Right cardiac atrium (tissue), 5 donors: Measurements from ENCODE around the gene MSI1. TPM values are rescaled to one million over a fixed set of nuclear protein-coding genes. Genes with fewer than 3 reads are reported as not detected.

Experiments
- ATAC-seq, 2 donors: fragments of 200-7000 bp; cut with Tn5 transposase; one replicate each; pipeline versions ENCODE4 v1.8.0 to v1.9.1; 2020; ENCODE audit warnings: moderate library complexity in 2 of 2, mild to moderate bottlenecking in 1 of 2
- DNase-seq, 3 donors: peaks; one replicate each; pipeline ENCODE4 v3.0.0-alpha.2; 2020
- H3K27ac ChIP-seq: one replicate; pipeline ENCODE4 v1.5.1; 2013; ENCODE audit warnings: mild to moderate bottlenecking, low read length, control low read depth, moderate library complexity
- H3K27me3 ChIP-seq: one replicate; pipeline ENCODE4 v1.6.1; 2013; ENCODE audit not compliant: control insufficient read depth, insufficient read depth
- H3K4me1 ChIP-seq: one replicate; pipeline ENCODE4 v1.6.1; 2013; ENCODE audit warnings: low read length; ENCODE audit not compliant: control insufficient read depth, insufficient read depth
- H3K4me3 ChIP-seq: one replicate; pipeline ENCODE4 v1.5.1; 2013; ENCODE audit warnings: low read length, control low read depth
- H3K9me3 ChIP-seq: one replicate; pipeline ENCODE4 v1.6.1; 2013; ENCODE audit warnings: low read length; ENCODE audit not compliant: control insufficient read depth
- WGBS: extraction: QIAGEN DNeasy Blood & Tissue Kit; methylation state at CpG from one replicate; pipeline ENCODE4 v1.1.7; 2013; 5-methylcytosine and 5-hydroxymethylcytosine counted together
- intact Hi-C, 4 donors: fragments of 100-400 bp; cut with DNase I; formaldehyde crosslinking; loops; one replicate each; pipeline versions ENCODE4 v1.11.0 to v1.14.0; 2022 to 2023
- polyA plus RNA-seq: library from polyadenylated mRNA; stranded (reverse); fragments of 200-250 nt; gene quantifications from one replicate; pipeline ENCODE4 v1.2.3, GENCODE V29; 2013
- total RNA-seq, 4 donors: library from RNA; stranded (reverse); fragmentation: NEBNext Ultra II Directional; extraction: Animal tissue kit (Norgen Biotek cat#: 25700); gene quantifications; one replicate each; pipeline ENCODE4 v1.2.1, GENCODE V29; 2021
- donor health status: healthy with polysubstance abuse.
- donor health status: DM: no; HTN: yes; CAD: no.
- donor health status: DM: no; HTN: no; CAD: no.
- donor health status: DM: no; HTN: yes; CAD: no; lungs with severe emphysema.
- donor health status: DM: yes; HTN: yes; CAD: no.

Gene MSI1
- total and polyA plus RNA-seq, 5 donors: 2.1 to 10.7 (median 4.5) TPM

GRCh38 chr12:120314220-120314619 is 54.7 kb downstream of the MSI1 start:
- WGBS: 51% methylated on average over 5 of the region's 5 CpGs
- no peaks in the 10 kb centered on the region for H3K9me3 ChIP-seq
- no peaks in the 10 kb centered on the region for H3K27me3 ChIP-seq
- H3K4me1 ChIP-seq: peaks cover 2% of the 10 kb centered on the region
- intact Hi-C loops: no loop called here
- ATAC-seq: no peak
- no peak overlapping the region for H3K27ac ChIP-seq
- H3K4me3 ChIP-seq: no peak overlapping the region
- DNase-seq: no peak

- no peaks in the 10 kb centered on the region for H3K9me3 ChIP-seq
- intact Hi-C loops: no loop called here
- DNase-seq (peak; percentile 91 to 96 (median 91)), ATAC-seq (peak; percentile 96 to 97)
- peak within 1 kb of the TSS; percentile 86 for H3K27ac ChIP-seq
- H3K4me3 ChIP-seq: peak within 1 kb of the TSS; percentile 93
- WGBS: 9% methylated on average over 31 of the region's 31 CpGs
- no peaks in the 10 kb centered on the region for H3K27me3 ChIP-seq
- H3K4me1 ChIP-seq: no peaks in the 10 kb centered on the region
Observed at GRCh38 chr12:120301962-120302815, 66.8 kb downstream of the MSI1 start, which contains the start of gene SIRT4. Gene SIRT4, plus strand, starts transcription at chr12:120302321. Its CDS starts 1,241 bp downstream, at chr12:120303562.

GRCh38 chr12:120292661-120293531 is 76.1 kb downstream of the MSI1 start, which contains the start of gene RNU4-1:
Gene RNU4-1, minus strand, starts transcription at chr12:120293237.
- no peaks in the 10 kb centered on the region for H3K9me3 ChIP-seq
- under 1% methylated on average over 29 of the region's 29 CpGs for WGBS
- H3K4me1 ChIP-seq: no peaks in the 10 kb centered on the region
- H3K27ac ChIP-seq: peak within 1 kb of the TSS; percentile 100
- DNase-seq (peak; percentile 60 to 73 (median 69)), ATAC-seq (peak; percentile 60 to 69)
- intact Hi-C loops: no loop called here
- H3K4me3 ChIP-seq: peak within 1 kb of the TSS; percentile 57
- no peaks in the 10 kb centered on the region for H3K27me3 ChIP-seq

GRCh38 chr12:120292411-120292660 is 76.6 kb downstream of the MSI1 start:
- H3K4me3 ChIP-seq: peak overlapping the region; percentile 57
- under 1% methylated on average over 17 of the region's 17 CpGs for WGBS
- no peaks in the 10 kb centered on the region for H3K4me1 ChIP-seq
- peak overlapping the region; percentile 100 for H3K27ac ChIP-seq
- DNase-seq (no peak), ATAC-seq (peak; percentile 2)
- H3K27me3 ChIP-seq: no peaks in the 10 kb centered on the region
- no peaks in the 10 kb centered on the region for H3K9me3 ChIP-seq
- intact Hi-C loops: no loop called here

Other genes starting within 250 kb of the MSI1 start
- gene GCN1, start 174.4 kb downstream of the MSI1 start, total RNA-seq: 10 to 100 TPM; 32.9 to 41.4 (median 35.5) TPM
- gene GCN1, start 174.4 kb downstream of the MSI1 start, polyA plus RNA-seq: 10.6 TPM
- 1,000 to 10,000 TPM in 1 of 4 donors, 100 to 1,000 TPM in 3; 800 to 1,173 (median 979) TPM for gene RPLP0, start 168.1 kb downstream of the MSI1 start, total RNA-seq
- 1,119 TPM for gene RPLP0, start 168.1 kb downstream of the MSI1 start, polyA plus RNA-seq
- 10 to 100 TPM; 67.8 to 89.8 (median 80.2) TPM for gene PXN, start 103.4 kb downstream of the MSI1 start, total RNA-seq
- gene PXN, start 103.4 kb downstream of the MSI1 start, polyA plus RNA-seq: 77.3 TPM
- over 10,000 TPM; 12,754 to 31,201 (median 26,788) TPM for gene RNU4-2, start 77.3 kb downstream of the MSI1 start, total RNA-seq
- gene RNU4-2, start 77.3 kb downstream of the MSI1 start, polyA plus RNA-seq: not detected
- 1,000 to 10,000 TPM; 1,094 to 5,230 (median 2,674) TPM for gene RNU4-1, start 75.9 kb downstream of the MSI1 start, total RNA-seq
- gene RNU4-1, start 75.9 kb downstream of the MSI1 start, polyA plus RNA-seq: not detected
- gene SIRT4, start 66.8 kb downstream of the MSI1 start, total RNA-seq: 1 to 10 TPM; 3.0 to 6.9 (median 6.2) TPM
- gene SIRT4, start 66.8 kb downstream of the MSI1 start, polyA plus RNA-seq: 6.0 TPM
- gene PLA2G1B, start 41.4 kb downstream of the MSI1 start, total RNA-seq: not detected
- gene PLA2G1B, start 41.4 kb downstream of the MSI1 start, polyA plus RNA-seq: not detected
- gene COX6A1, start 68.9 kb upstream of the MSI1 start, total RNA-seq: 100 to 1,000 TPM; 132 to 197 (median 183) TPM
- 553 TPM for gene COX6A1, start 68.9 kb upstream of the MSI1 start, polyA plus RNA-seq
- gene TRIAP1, start 77.2 kb upstream of the MSI1 start, total RNA-seq: 10 to 100 TPM; 11.5 to 16.2 (median 12.8) TPM
- gene TRIAP1, start 77.2 kb upstream of the MSI1 start, polyA plus RNA-seq: 16.8 TPM
- 10 to 100 TPM; 14.1 to 16.2 (median 15.5) TPM for gene GATC, start 77.3 kb upstream of the MSI1 start, total RNA-seq
- gene GATC, start 77.3 kb upstream of the MSI1 start, polyA plus RNA-seq: 7.2 TPM
- gene SRSF9, start 100.6 kb upstream of the MSI1 start, total RNA-seq: 10 to 100 TPM; 43.5 to 59.5 (median 47.9) TPM
- 40.3 TPM for gene SRSF9, start 100.6 kb upstream of the MSI1 start, polyA plus RNA-seq
- gene DYNLL1, start 126.9 kb upstream of the MSI1 start, total RNA-seq: 100 to 1,000 TPM; 164 to 299 (median 224) TPM
- 350 TPM for gene DYNLL1, start 126.9 kb upstream of the MSI1 start, polyA plus RNA-seq
- gene COQ5, start 160.0 kb upstream of the MSI1 start, total RNA-seq: 10 to 100 TPM; 26.2 to 30.6 (median 27.6) TPM
- 40.5 TPM for gene COQ5, start 160.0 kb upstream of the MSI1 start, polyA plus RNA-seq
- gene RNF10, start 165.2 kb upstream of the MSI1 start, total RNA-seq: 100 to 1,000 TPM; 235 to 259 (median 237) TPM
- 281 TPM for gene RNF10, start 165.2 kb upstream of the MSI1 start, polyA plus RNA-seq
- gene POP5, start 212.2 kb upstream of the MSI1 start, total RNA-seq: 10 to 100 TPM; 31.4 to 48.4 (median 41.5) TPM
- 54.1 TPM for gene POP5, start 212.2 kb upstream of the MSI1 start, polyA plus RNA-seq